Measurements from ENCODE around the gene AZIN2.

AZIN2 gene

GRCh38 chr1:33080373-33080772 lies 580 bp upstream of the AZIN2 start:
- H3K27me3 Mint-ChIP-seq (ENCODE audit: low read depth, poor library complexity): peaks cover 44% of the 10 kb centered on the region
- no peaks in the 10 kb centered on the region for H3K9me3 Mint-ChIP-seq
- no peaks in the 10 kb centered on the region for H3K36me3 Mint-ChIP-seq (ENCODE audit: low read depth)
- H3K27ac Mint-ChIP-seq: no peak overlapping the region
- H3K4me3 Mint-ChIP-seq: peak overlapping the region; percentile 86
- H3K4me1 Mint-ChIP-seq: peaks cover 21% of the 10 kb centered on the region
- no peak for DNase-seq
- TF ChIP-seq, protein P1, sequence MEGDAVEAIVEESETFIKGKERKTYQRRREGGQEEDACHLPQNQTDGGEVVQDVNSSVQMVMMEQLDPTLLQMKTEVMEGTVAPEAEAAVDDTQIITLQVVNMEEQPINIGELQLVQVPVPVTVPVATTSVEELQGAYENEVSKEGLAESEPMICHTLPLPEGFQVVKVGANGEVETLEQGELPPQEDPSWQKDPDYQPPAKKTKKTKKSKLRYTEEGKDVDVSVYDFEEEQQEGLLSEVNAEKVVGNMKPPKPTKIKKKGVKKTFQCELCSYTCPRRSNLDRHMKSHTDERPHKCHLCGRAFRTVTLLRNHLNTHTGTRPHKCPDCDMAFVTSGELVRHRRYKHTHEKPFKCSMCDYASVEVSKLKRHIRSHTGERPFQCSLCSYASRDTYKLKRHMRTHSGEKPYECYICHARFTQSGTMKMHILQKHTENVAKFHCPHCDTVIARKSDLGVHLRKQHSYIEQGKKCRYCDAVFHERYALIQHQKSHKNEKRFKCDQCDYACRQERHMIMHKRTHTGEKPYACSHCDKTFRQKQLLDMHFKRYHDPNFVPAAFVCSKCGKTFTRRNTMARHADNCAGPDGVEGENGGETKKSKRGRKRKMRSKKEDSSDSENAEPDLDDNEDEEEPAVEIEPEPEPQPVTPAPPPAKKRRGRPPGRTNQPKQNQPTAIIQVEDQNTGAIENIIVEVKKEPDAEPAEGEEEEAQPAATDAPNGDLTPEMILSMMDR (IDR thresholded peaks at IDR 0.05): no peak

GRCh38 chr1:33081554-33082305 lies 777 bp downstream of the AZIN2 start:
- TF ChIP-seq, protein P1 (IDR thresholded peaks at IDR 0.05): no peak
- Mint-ChIP-seq H3K27ac (no peak overlapping the region), H3K36me3 (ENCODE audit: low read depth) (no peaks in the 10 kb centered on the region), H3K4me3 (peak overlapping the region; percentile 86), H3K4me1 (peaks cover 21% of the 10 kb centered on the region), H3K9me3 (no peaks in the 10 kb centered on the region), H3K27me3 (ENCODE audit: low read depth, poor library complexity) (peaks cover 53% of the 10 kb centered on the region)
- peak; percentile 35 for DNase-seq

DNA sequence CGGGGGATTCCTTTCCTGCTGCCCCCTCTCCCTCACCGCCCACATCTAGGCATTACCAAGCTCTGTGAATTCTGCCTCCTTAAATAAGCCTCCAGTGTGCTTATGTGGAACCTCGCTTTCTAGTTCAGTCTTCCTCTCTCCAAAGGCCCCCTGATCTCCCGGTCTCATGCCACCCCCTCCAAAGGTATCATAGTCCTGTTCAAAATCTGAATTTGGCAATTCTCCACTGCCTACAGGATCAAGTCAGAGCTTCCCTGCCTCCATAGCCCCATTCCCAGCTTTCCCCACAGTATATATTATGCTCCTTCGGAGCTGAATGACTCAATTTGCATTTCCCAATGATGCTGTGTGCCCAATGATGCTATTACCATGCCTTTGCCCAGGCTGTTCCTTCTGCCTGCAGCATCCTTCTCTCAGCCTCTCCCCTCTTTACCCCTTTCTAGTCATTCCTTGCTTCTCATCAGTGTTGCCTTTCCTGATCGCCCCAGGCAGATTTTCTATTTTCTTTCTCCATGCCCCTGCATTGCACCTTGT lies 1.7 kb downstream of the AZIN2 start:
- Mint-ChIP-seq H3K27me3 (ENCODE audit: low read depth, poor library complexity) (peaks cover 50% of the 10 kb centered on the region), H3K27ac (no peak overlapping the region), H3K36me3 (ENCODE audit: low read depth) (no peaks in the 10 kb centered on the region), H3K9me3 (no peaks in the 10 kb centered on the region), H3K4me3 (peak overlapping the region; percentile 86), H3K4me1 (peaks cover 21% of the 10 kb centered on the region)
- TF ChIP-seq, protein P1 (IDR thresholded peaks at IDR 0.05): no peak
- DNase-seq: no peak

GRCh38 chr1:33085332-33085731 lies 4.4 kb downstream of the AZIN2 start:
- no peaks in the 10 kb centered on the region for H3K9me3 Mint-ChIP-seq
- TF ChIP-seq, protein P1 (IDR thresholded peaks at IDR 0.05): no peak
- peaks cover 53% of the 10 kb centered on the region for H3K27me3 Mint-ChIP-seq (ENCODE audit: low read depth, poor library complexity)
- H3K36me3 Mint-ChIP-seq (ENCODE audit: low read depth): no peaks in the 10 kb centered on the region
- no peak overlapping the region for H3K4me3 Mint-ChIP-seq
- DNase-seq: no peak
- no peak overlapping the region for H3K27ac Mint-ChIP-seq
- peaks cover 30% of the 10 kb centered on the region for H3K4me1 Mint-ChIP-seq

GRCh38 chr1:33086384-33086850 lies 5.5 kb downstream of the AZIN2 start:
- no peaks in the 10 kb centered on the region for H3K36me3 Mint-ChIP-seq (ENCODE audit: low read depth)
- H3K4me3 Mint-ChIP-seq: no peak overlapping the region
- H3K27me3 Mint-ChIP-seq (ENCODE audit: low read depth, poor library complexity): peaks cover 50% of the 10 kb centered on the region
- H3K9me3 Mint-ChIP-seq: no peaks in the 10 kb centered on the region
- TF ChIP-seq, protein P1 (IDR thresholded peaks at IDR 0.05): peak; percentile 73
- H3K27ac Mint-ChIP-seq: no peak overlapping the region
- H3K4me1 Mint-ChIP-seq: peaks cover 26% of the 10 kb centered on the region
- DNase-seq: peak; percentile 76

Data from nephron progenitor cell (in vitro differentiated cells).